IMR-90 (cell line): ENCODE data around the gene TRPC4. TPM values are rescaled to one million over a fixed set of nuclear protein-coding genes. Genes with fewer than 3 reads are reported as not detected.

ENCODE experiments used
- ATAC-seq: fragments of 200-7000 bp; cut with Tn5 transposase; 2 replicates; pipeline ENCODE4 v1.9.1; 2020; ENCODE audit warnings: low read depth, mild to moderate bottlenecking, moderate library complexity
- BruUV-seq: library from RNA; stranded (reverse); fragments of 400-500 nt; replicated peaks from 2 replicates; lab custom pipeline; 2021; lab: Mats Ljungman, UMichigan
- CTCF ChIA-PET: fragments of 300-600 bp; formaldehyde crosslinking; extraction: SDS; loops from one replicate; lab custom pipeline; 2021; ENCODE audit warnings: antibody characterized with exemption; lab: Yijun Ruan, JAX
- POLR2A ChIA-PET: fragments of 300-600 bp; sonication (Branson Sonifier 250); formaldehyde crosslinking; loops from one replicate; lab custom pipeline; 2022; ENCODE audit warnings: antibody characterized with exemption; ENCODE audit not compliant: unreplicated experiment; lab: Charles Lee
- DNase-seq: peaks from one replicate; pipeline ENCODE4 v3.0.0; 2013
- H2AFZ ChIP-seq: replicated peaks from 2 replicates; pipeline ENCODE3; 2013; ENCODE audit warnings: low read length, mild to moderate bottlenecking; ENCODE audit not compliant: poor library complexity
- H2AK5ac ChIP-seq: 2 replicates; pipeline ENCODE4 v1.6.1; 2013; ENCODE audit warnings: low read depth, low read length, inconsistent platforms
- H2AK9ac ChIP-seq: replicated peaks from 2 replicates; pipeline ENCODE3; 2013; ENCODE audit warnings: mild to moderate bottlenecking, low read depth, low read length, moderate library complexity; ENCODE audit not compliant: poor library complexity
- H2BK120ac ChIP-seq: 2 replicates; pipeline ENCODE4 v1.6.1; 2013; ENCODE audit warnings: low read depth, low read length, inconsistent platforms
- H2BK15ac ChIP-seq: 3 replicates; pipeline ENCODE4 v1.6.1; 2013; ENCODE audit warnings: low read depth, low read length, inconsistent platforms
- H2BK20ac ChIP-seq: 2 replicates; pipeline ENCODE4 v1.6.1; 2013; ENCODE audit warnings: low read depth, mild to moderate bottlenecking, inconsistent platforms, low read length, moderate library complexity
- H2BK5ac ChIP-seq: 2 replicates; pipeline ENCODE4 v1.6.1; 2013; ENCODE audit warnings: mild to moderate bottlenecking, low read depth, low read length, inconsistent platforms; ENCODE audit not compliant: poor library complexity, severe bottlenecking
- H3K14ac ChIP-seq: replicated peaks from 2 replicates; pipeline ENCODE4 v1.6.1; 2013; ENCODE audit warnings: low read depth, low read length, inconsistent platforms
- H3K18ac ChIP-seq: 2 replicates; pipeline ENCODE4 v1.6.1; 2013; ENCODE audit warnings: low read depth, low read length, control low read depth
- H3K23ac ChIP-seq: 2 replicates; pipeline ENCODE4 v1.6.1; 2013; ENCODE audit warnings: low read depth, low read length, inconsistent platforms
- H3K27ac ChIP-seq: 2 replicates; pipeline ENCODE4 v1.5.1; 2013; ENCODE audit warnings: mild to moderate bottlenecking, control low read depth, low read length; ENCODE audit not compliant: insufficient read depth
- H3K27me3 ChIP-seq: 2 replicates; pipeline ENCODE4 v1.6.1; 2013; ENCODE audit warnings: low read length; ENCODE audit not compliant: control insufficient read depth, insufficient read depth
- H3K36me3 ChIP-seq: 2 replicates; pipeline ENCODE4 v1.6.1; 2013; ENCODE audit warnings: low read length, mixed read lengths; ENCODE audit not compliant: control insufficient read depth, insufficient read depth
- H3K4ac ChIP-seq: 2 replicates; pipeline ENCODE4 v1.6.1; 2013; ENCODE audit warnings: low read depth, low read length, inconsistent platforms
- H3K4me1 ChIP-seq: 2 replicates; pipeline ENCODE4 v1.6.1; 2013; ENCODE audit warnings: low read length, mixed read lengths; ENCODE audit not compliant: control insufficient read depth, insufficient read depth
- H3K4me2 ChIP-seq: 2 replicates; pipeline ENCODE4 v1.6.1; 2013; ENCODE audit warnings: low read depth, mild to moderate bottlenecking, control low read depth, low read length, moderate library complexity
- H3K4me3 ChIP-seq: 2 replicates; pipeline ENCODE4 v1.5.1; 2013; ENCODE audit warnings: low read depth, mild to moderate bottlenecking, control low read depth, low read length, moderate library complexity; ENCODE audit not compliant: insufficient read depth
- H3K56ac ChIP-seq: 2 replicates; pipeline ENCODE4 v1.6.1; 2013; ENCODE audit warnings: low read length, inconsistent platforms; ENCODE audit not compliant: insufficient read depth; ENCODE audit errors: extremely low read depth
- H3K79me1 ChIP-seq, 2 experiments: 2 replicates each; pipeline ENCODE4 v1.6.1; 2013; ENCODE audit warnings: low read length in 2 of 2, inconsistent platforms in 1 of 2, low read depth in 1 of 2
- H3K9ac ChIP-seq: 2 replicates; pipeline ENCODE4 v1.6.1; 2013; ENCODE audit warnings: low read depth, low read length, control low read depth
- H3K9me1 ChIP-seq: 2 replicates; pipeline ENCODE4 v1.6.1; 2013; ENCODE audit warnings: low read length, inconsistent platforms; ENCODE audit not compliant: insufficient read depth
- H3K9me3 ChIP-seq: 2 replicates; pipeline ENCODE4 v1.6.1; 2013; ENCODE audit warnings: low read length; ENCODE audit not compliant: control insufficient read depth, insufficient read depth
- H4K20me1 ChIP-seq: 2 replicates; pipeline ENCODE4 v1.6.1; 2013; ENCODE audit warnings: low read length, inconsistent platforms; ENCODE audit not compliant: insufficient read depth
- H4K5ac ChIP-seq: 2 replicates; pipeline ENCODE4 v1.6.1; 2013; ENCODE audit warnings: mild to moderate bottlenecking, low read depth, low read length, control low read depth
- H4K8ac ChIP-seq, 2 experiments: 2 replicates each; pipeline ENCODE4 v1.6.1; 2013; ENCODE audit warnings: low read depth in 2 of 2, low read length in 2 of 2, control low read depth in 1 of 2, inconsistent platforms in 1 of 2
- H4K91ac ChIP-seq: 2 replicates; pipeline ENCODE4 v1.6.1; 2013; ENCODE audit warnings: low read depth, low read length, inconsistent platforms; ENCODE audit not compliant: insufficient read depth
- CEBPB ChIP-seq: IDR thresholded peaks from 2 replicates; pipeline ENCODE4 v1.6.1; 2012; ENCODE audit warnings: low read depth, low read length, improper control_type of control experiment
- CHD1 ChIP-seq: IDR thresholded peaks from 2 replicates; pipeline ENCODE4 v1.6.1; 2012; ENCODE audit warnings: low read depth, low read length, improper control_type of control experiment
- FOS ChIP-seq: fragments of 150-350 bp; IDR thresholded peaks from 2 replicates; pipeline ENCODE4 v1.6.1; 2016; ENCODE audit warnings: low read depth, low read length
- WGBS, 2 experiments: methylation state at CpG; one replicate each; pipeline versions ENCODE4 v1.1.5 to v1.1.7; 2013; ENCODE audit warnings: missing lambda C conversion rate in 2 of 2; ENCODE audit not compliant: insufficient read length in 1 of 2; ENCODE audit errors: extremely low coverage in 2 of 2; 5-methylcytosine and 5-hydroxymethylcytosine counted together
- dilution Hi-C: fragments of 300-500 bp; cut with HindIII; formaldehyde crosslinking; loops from one replicate; pipeline ENCODE4 v1.14.3; 2018; ENCODE audit warnings: low sequenced_read_pairs; ENCODE audit not compliant: unreplicated experiment
- in situ Hi-C: fragments of 300-500 bp; cut with MboI; formaldehyde crosslinking; loops from 3 replicates; pipeline ENCODE4 v1.14.3; 2019; ENCODE audit warnings: low sequenced_read_pairs, inconsistent platforms, mixed read lengths
- intact Hi-C: fragments of 100-400 bp; cut with micrococcal nuclease; formaldehyde crosslinking; loops from 2 replicates; pipeline ENCODE4 v1.10.0; 2022
- polyA plus RNA-seq, 3 experiments: library from polyadenylated mRNA; depleted of rRNA; stranded (reverse); fragments of >200 nt; gene quantifications; 2 replicates each; pipeline ENCODE4 v1.2.3, GENCODE V29; 2012; ENCODE audit warnings: low replicate concordance in 1 of 3
- total RNA-seq: library from RNA; depleted of rRNA; stranded (reverse); fragments of >200 nt; gene quantifications from 2 replicates; pipeline ENCODE4 v1.2.3, GENCODE V29; 2012

TRPC4 gene
- total and polyA plus RNA-seq, 2 of the 4 experiments (the other 2 are of a cell fraction) = 1.9 to 5.2 TPM

DNA sequence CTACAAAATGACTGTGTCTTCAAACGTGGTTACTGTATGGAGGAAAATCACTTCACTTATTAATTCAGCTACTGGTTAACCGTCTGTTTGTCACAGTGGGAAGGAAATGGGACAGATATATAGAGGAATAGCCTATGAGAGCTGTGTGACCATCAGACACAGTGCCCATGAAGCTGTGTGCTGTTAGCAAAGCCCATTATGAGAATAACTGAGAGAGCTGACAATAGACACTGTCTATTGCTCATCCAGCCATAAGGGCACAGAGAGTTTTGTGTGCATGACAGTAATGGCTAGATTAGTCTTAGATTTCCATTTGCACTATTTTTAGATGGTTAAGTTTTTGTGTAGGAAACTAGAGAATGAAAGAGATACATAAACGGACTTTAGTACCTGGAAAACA lies 206.9 kb downstream of the TRPC4 start:
- H3K56ac ChIP-seq = no peak overlapping the region
- ChIA-PET POLR2A (no interaction called here), CTCF (interaction anchor here (0.7 kb wide), 1 partner anchor 394 kb away, joined by 3 read pairs; no protein-coding TSS in a partner anchor)
- H4K8ac ChIP-seq = peak overlapping the region in 1 of 2 experiments; percentile 6; a peak in 1 of 4 replicates
- no TSS peak for BruUV-seq
- no peak overlapping the region; the same call in 1 of the 2 replicates for H2BK120ac ChIP-seq
- no CpG with 5 or more reads among the region's 3 CpGs for WGBS, 2 experiments
- H2AK5ac ChIP-seq = no peak overlapping the region
- no peak overlapping the region for H3K4me3 ChIP-seq
- no peak overlapping the region for H4K5ac ChIP-seq
- no peak overlapping the region for H2BK20ac ChIP-seq
- H3K27ac ChIP-seq = no peak overlapping the region
- H2AFZ ChIP-seq = no peak overlapping the region
- dilution Hi-C loops (no loop called here), intact Hi-C loops (no loop called here), in situ Hi-C loops (no loop called here)
- no peaks in the 10 kb centered on the region for H3K79me1 ChIP-seq
- H3K9me1 ChIP-seq = no peaks in the 10 kb centered on the region
- no peak overlapping the region for H4K91ac ChIP-seq
- no peaks in the 10 kb centered on the region for H3K27me3 ChIP-seq
- 0 out of 2 replicates have a peak overlapping the region, but pooled peaks have one; percentile 0 for H3K4ac ChIP-seq
- H2BK5ac ChIP-seq = peak overlapping the region; percentile 47
- H3K23ac ChIP-seq = no peak overlapping the region; the same call in 1 of the 2 replicates
- H3K18ac ChIP-seq = peak overlapping the region; percentile 64; the same call in 1 of the 2 replicates
- no peaks in the 10 kb centered on the region for H3K9me3 ChIP-seq
- H4K20me1 ChIP-seq = no peaks in the 10 kb centered on the region
- no peak for TF ChIP-seq FOS
- no peak for TF ChIP-seq CEBPB
- TF ChIP-seq CHD1 = no peak
- H3K9ac ChIP-seq = no peak overlapping the region
- H3K4me1 ChIP-seq = peaks cover 8% of the 10 kb centered on the region; the same call in 1 of the 2 replicates
- DNase-seq (no peak), ATAC-seq (no peak)
- no peak overlapping the region for H3K14ac ChIP-seq
- no peak overlapping the region for H2AK9ac ChIP-seq
- H3K36me3 ChIP-seq = no peaks in the 10 kb centered on the region
- H2BK15ac ChIP-seq = no peak overlapping the region
- no peak overlapping the region for H3K4me2 ChIP-seq
